Prostate gland (tissue), 2 donors: Measurements from ENCODE around the gene FOXP2. TPM values are rescaled to one million over a fixed set of nuclear protein-coding genes. Genes with fewer than 3 reads are reported as not detected.
"Not testable (repeated sequence)": the region's sequence is repeated elsewhere in the genome, so short reads cannot be mapped to it uniquely, and the experiment has no call there.

Experiments used
- DNase-seq: peaks from one replicate; pipeline ENCODE4 v3.0.0-alpha.2; 2019; ENCODE audit warnings: low spot score
- H3K27ac ChIP-seq, 2 donors: fragments of 200-600 bp; sonication (generic); 2 replicates each; pipeline ENCODE4 v1.5.1; 2017 to 2019
- H3K27me3 ChIP-seq: fragments of 200-600 bp; sonication (generic); replicated peaks from 2 replicates; pipeline ENCODE4 v1.5.1; 2019; ENCODE audit not compliant: insufficient read depth
- H3K36me3 ChIP-seq, 2 donors: fragments of 200-600 bp; sonication (generic); 1 replicate in 1 of 2; 2 replicates in 1 of 2; pipeline versions ENCODE4 v1.5.1 to v1.8.1; 2017 to 2019
- H3K4me1 ChIP-seq: fragments of 200-600 bp; sonication (generic); replicated peaks from 2 replicates; pipeline ENCODE4 v1.5.1; 2019
- H3K4me3 ChIP-seq, 2 donors: fragments of 200-600 bp; sonication (generic); 2 replicates each; pipeline ENCODE4 v1.5.1; 2017 to 2019
- H3K9me3 ChIP-seq: fragments of 200-600 bp; sonication (generic); 2 replicates; pipeline ENCODE4 v1.5.1; 2017
- POLR2A ChIP-seq: fragments of 450-650 bp; IDR thresholded peaks from one replicate; pipeline ENCODE4 v1.6.1; 2016; ENCODE audit warnings: antibody characterized with exemption, mild to moderate bottlenecking
- POLR2AphosphoS5 ChIP-seq: sonication (generic); formaldehyde crosslinking; IDR thresholded peaks from one replicate; pipeline ENCODE4 v1.6.1; 2017; ENCODE audit warnings: antibody characterized with exemption
- WGBS: methylation state at CpG from one replicate; pipeline ENCODE4 v1.1.5; 2018; 5-methylcytosine and 5-hydroxymethylcytosine counted together
- intact Hi-C: fragments of 100-400 bp; cut with DNase I; formaldehyde crosslinking; loops from one replicate; pipeline ENCODE4 v1.14.2; 2022
- total RNA-seq, 2 donors: library from RNA; depleted of rRNA; stranded (reverse); fragments of >200 nt; gene quantifications; one replicate each; pipeline ENCODE4 v1.1.0, GENCODE V29; 2016
- TF ChIP-seq, protein P1 (sequence below), 4 experiments: fragments of 200-600 bp in 2 of 4; fragments of 450-650 bp in 2 of 4; sonication (generic) in 2 of 4; IDR thresholded peaks; 1 replicate in 3 of 4; 2 replicates in 1 of 4; pipeline ENCODE4 v1.5.1; 2016 to 2019; ENCODE audit warnings: antibody characterized with exemption in 4 of 4, mild to moderate bottlenecking in 2 of 4, moderate library complexity in 2 of 4

Gene FOXP2
- total RNA-seq, 2 donors from 2014 or later, result 4.9 to 5.6 TPM

GRCh38 chr7:114428211-114428610 lies 13.6 kb downstream of the FOXP2 start:
- intact Hi-C loops, result no loop called here

GRCh38 chr7:114431189-114431588 lies 16.6 kb downstream of the FOXP2 start:
- no peaks in the 10 kb centered on the region for H3K4me1 ChIP-seq
- TF ChIP-seq POLR2AphosphoS5 (no peak), POLR2A (no peak)
- TF ChIP-seq, protein P1, sequence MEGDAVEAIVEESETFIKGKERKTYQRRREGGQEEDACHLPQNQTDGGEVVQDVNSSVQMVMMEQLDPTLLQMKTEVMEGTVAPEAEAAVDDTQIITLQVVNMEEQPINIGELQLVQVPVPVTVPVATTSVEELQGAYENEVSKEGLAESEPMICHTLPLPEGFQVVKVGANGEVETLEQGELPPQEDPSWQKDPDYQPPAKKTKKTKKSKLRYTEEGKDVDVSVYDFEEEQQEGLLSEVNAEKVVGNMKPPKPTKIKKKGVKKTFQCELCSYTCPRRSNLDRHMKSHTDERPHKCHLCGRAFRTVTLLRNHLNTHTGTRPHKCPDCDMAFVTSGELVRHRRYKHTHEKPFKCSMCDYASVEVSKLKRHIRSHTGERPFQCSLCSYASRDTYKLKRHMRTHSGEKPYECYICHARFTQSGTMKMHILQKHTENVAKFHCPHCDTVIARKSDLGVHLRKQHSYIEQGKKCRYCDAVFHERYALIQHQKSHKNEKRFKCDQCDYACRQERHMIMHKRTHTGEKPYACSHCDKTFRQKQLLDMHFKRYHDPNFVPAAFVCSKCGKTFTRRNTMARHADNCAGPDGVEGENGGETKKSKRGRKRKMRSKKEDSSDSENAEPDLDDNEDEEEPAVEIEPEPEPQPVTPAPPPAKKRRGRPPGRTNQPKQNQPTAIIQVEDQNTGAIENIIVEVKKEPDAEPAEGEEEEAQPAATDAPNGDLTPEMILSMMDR (IDR thresholded peaks at IDR 0.05), result no peak
- no peak overlapping the region for H3K27ac ChIP-seq
- WGBS, result 94% methylated on average over 5 of the region's 5 CpGs
- H3K9me3 ChIP-seq, result no peaks in the 10 kb centered on the region
- no peak overlapping the region for H3K4me3 ChIP-seq
- H3K36me3 ChIP-seq, result no peaks in the 10 kb centered on the region
- H3K27me3 ChIP-seq, result no peaks in the 10 kb centered on the region
- intact Hi-C loops, result no loop called here
- no peak for DNase-seq

More at GRCh38 chr7:114428211-114428610, 13.6 kb downstream of the FOXP2 start:
- no peaks in the 10 kb centered on the region for H3K4me1 ChIP-seq
- no peaks in the 10 kb centered on the region for H3K27me3 ChIP-seq
- H3K4me3 ChIP-seq, result no peak overlapping the region
- WGBS, result 93% methylated on average over 1 of the region's 1 CpG
- H3K9me3 ChIP-seq, result no peaks in the 10 kb centered on the region
- no peak for TF ChIP-seq POLR2A
- TF ChIP-seq, protein P1 (IDR thresholded peaks at IDR 0.05), result no peak
- no peak for TF ChIP-seq POLR2AphosphoS5
- no peaks in the 10 kb centered on the region for H3K36me3 ChIP-seq
- DNase-seq, result no peak
- no peak overlapping the region for H3K27ac ChIP-seq

GRCh38 chr7:114432061-114432460 lies 17.4 kb downstream of the FOXP2 start:
- H3K36me3 ChIP-seq, result no peaks in the 10 kb centered on the region
- TF ChIP-seq, protein P1 (IDR thresholded peaks at IDR 0.05), result no peak
- no peak for TF ChIP-seq POLR2A
- no peak for TF ChIP-seq POLR2AphosphoS5
- DNase-seq, result no peak
- intact Hi-C loops, result no loop called here
- H3K4me3 ChIP-seq, result no peak overlapping the region
- H3K9me3 ChIP-seq, result no peaks in the 10 kb centered on the region
- no peaks in the 10 kb centered on the region for H3K27me3 ChIP-seq
- no peak overlapping the region for H3K27ac ChIP-seq
- H3K4me1 ChIP-seq, result no peaks in the 10 kb centered on the region

GRCh38 chr7:114432703-114433102 lies 18.1 kb downstream of the FOXP2 start:
- TF ChIP-seq, protein P1 (IDR thresholded peaks at IDR 0.05), result no peak
- TF ChIP-seq POLR2AphosphoS5 (no peak), POLR2A (no peak)
- 71% methylated on average over 3 of the region's 3 CpGs for WGBS

DNA sequence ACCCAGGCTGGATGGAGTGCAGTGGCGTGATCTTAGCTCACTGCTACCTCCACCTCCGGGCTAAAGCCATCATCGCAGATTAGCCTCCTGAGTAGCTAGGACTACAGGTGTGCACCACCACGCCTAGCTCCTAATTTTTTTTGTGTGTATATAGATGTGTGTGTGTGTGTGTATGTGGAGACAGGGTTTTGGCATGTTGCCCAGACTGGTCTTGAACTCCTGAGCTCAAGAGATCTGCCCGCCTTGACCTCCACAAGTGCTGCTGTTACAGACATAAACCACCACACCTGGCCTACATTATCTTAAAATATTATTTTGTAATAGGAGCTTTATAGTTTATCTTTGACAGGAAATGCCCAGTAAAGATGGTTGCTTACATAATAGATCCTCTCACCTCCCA lies 25.0 kb downstream of the FOXP2 start:
- Histone ChIP-seq H3K9me3 (no peaks in the 10 kb centered on the region), H3K27me3 (no peaks in the 10 kb centered on the region), H3K27ac (no peak overlapping the region), H3K4me3 (no peak overlapping the region), H3K36me3 (no peaks in the 10 kb centered on the region), H3K4me1 (no peaks in the 10 kb centered on the region)
- intact Hi-C loops, result no loop called here
- 95% methylated on average over 5 of the region's 5 CpGs for WGBS
- no peak for DNase-seq
- TF ChIP-seq POLR2A (no peak), POLR2AphosphoS5 (no peak)
- TF ChIP-seq, protein P1 (IDR thresholded peaks at IDR 0.05), result no peak

More at GRCh38 chr7:114432703-114433102, 18.1 kb downstream of the FOXP2 start:
- H3K27ac ChIP-seq, result no peak overlapping the region
- no peaks in the 10 kb centered on the region for H3K9me3 ChIP-seq
- no peaks in the 10 kb centered on the region for H3K4me1 ChIP-seq
- intact Hi-C loops, result no loop called here
- no peaks in the 10 kb centered on the region for H3K27me3 ChIP-seq
- no peaks in the 10 kb centered on the region for H3K36me3 ChIP-seq
- no peak for DNase-seq
- H3K4me3 ChIP-seq, result no peak overlapping the region

DNA sequence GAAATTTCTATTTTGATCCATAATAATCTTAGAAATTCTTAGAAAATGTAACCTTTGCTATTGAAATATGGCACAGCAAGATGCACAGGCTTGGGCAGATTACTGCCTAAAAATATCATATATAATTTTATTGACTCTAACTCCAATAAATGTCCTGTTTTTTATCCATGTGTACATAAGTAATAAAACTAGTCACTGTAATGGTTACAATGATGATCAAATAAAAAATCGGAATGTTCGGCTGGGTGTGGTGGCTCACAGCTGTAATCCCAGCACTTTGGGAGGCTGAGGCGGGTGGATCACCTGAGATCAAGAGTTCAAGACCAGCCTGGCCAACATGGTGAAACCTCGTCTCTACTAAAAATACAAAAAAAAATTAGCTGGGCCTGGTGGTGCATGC lies 26.3 kb downstream of the FOXP2 start:
- H3K27ac ChIP-seq, H3K27me3 ChIP-seq, H3K9me3 ChIP-seq, intact Hi-C loops, H3K36me3 ChIP-seq, H3K4me3 ChIP-seq, DNase-seq, H3K4me1 ChIP-seq: not testable (repeated sequence)
- WGBS, result 58% methylated on average over 4 of the region's 4 CpGs
